CD4-positive, CD25-positive, alpha-beta regulatory T cell (primary cell): ENCODE data around the gene TNS2. TPM values are rescaled to one million over a fixed set of nuclear protein-coding genes. Genes with fewer than 3 reads are reported as not detected.

Experiments used
- ATAC-seq, 2 donors: fragments of 150-1000 bp; cut with Tn5 transposase; one replicate each; pipeline ENCODE4 v1.10.0; 2021; ENCODE audit warnings: low read depth in 2 of 2, moderate number of reproducible peaks in 2 of 2, moderate library complexity in 1 of 2
- DNase-seq, 3 donors: peaks; one replicate each; pipeline versions ENCODE4 v3.0.0 to v3.0.0-alpha.2; 2012 to 2022; ENCODE audit warnings: mixed read lengths in 1 of 3
- H3K27ac ChIP-seq: one replicate; pipeline ENCODE4 v1.7.0; 2013; ENCODE audit warnings: mild to moderate bottlenecking, low read length; ENCODE audit not compliant: insufficient read depth, poor library complexity, severe bottlenecking
- H3K27me3 ChIP-seq: one replicate; pipeline ENCODE4 v1.7.0; 2013; ENCODE audit warnings: low read length; ENCODE audit not compliant: control insufficient read depth, insufficient read depth
- H3K36me3 ChIP-seq: one replicate; pipeline ENCODE4 v1.7.0; 2013; ENCODE audit warnings: mild to moderate bottlenecking, low read length, moderate library complexity; ENCODE audit not compliant: control insufficient read depth, insufficient read depth
- H3K4me1 ChIP-seq: 2 replicates; pipeline ENCODE4 v1.7.0; 2013; ENCODE audit warnings: mild to moderate bottlenecking, low read length; ENCODE audit not compliant: insufficient read depth, control insufficient read depth, poor library complexity, severe bottlenecking
- H3K4me3 ChIP-seq: one replicate; pipeline ENCODE4 v1.7.0; 2013; ENCODE audit warnings: low read depth, mild to moderate bottlenecking, low read length, moderate library complexity
- H3K9me3 ChIP-seq, 2 experiments: 1 replicate in 1 of 2; 2 replicates in 1 of 2; pipeline ENCODE4 v1.7.0; 2013; ENCODE audit warnings: low read length in 2 of 2, mild to moderate bottlenecking in 1 of 2, moderate library complexity in 1 of 2; ENCODE audit not compliant: control insufficient read depth in 2 of 2
- H3K27ac Mint-ChIP-seq, 3 donors: one replicate each; pipeline ENCODE4 v1.8.0; 2020 to 2022; ENCODE audit warnings: mild to moderate bottlenecking in 3 of 3, mixed read lengths in 3 of 3, moderate library complexity in 2 of 3
- H3K27me3 Mint-ChIP-seq: one replicate; pipeline ENCODE4 v1.8.0; 2022; ENCODE audit warnings: mild to moderate bottlenecking, mixed read lengths
- H3K36me3 Mint-ChIP-seq: one replicate; pipeline ENCODE4 v1.8.0; 2020; ENCODE audit warnings: mixed read lengths
- H3K4me1 Mint-ChIP-seq, 4 donors: one replicate each; pipeline ENCODE4 v1.8.0; 2020 to 2022; ENCODE audit warnings: mixed read lengths in 4 of 4, mild to moderate bottlenecking in 1 of 4
- H3K4me3 Mint-ChIP-seq, 4 donors: one replicate each; pipeline ENCODE4 v1.8.0; 2020 to 2022; ENCODE audit warnings: mild to moderate bottlenecking in 4 of 4, mixed read lengths in 4 of 4, moderate library complexity in 3 of 4
- H3K9me3 Mint-ChIP-seq, 7 donors: one replicate each; pipeline ENCODE4 v1.8.0; 2020 to 2022; ENCODE audit warnings: mixed read lengths in 7 of 7, mild to moderate bottlenecking in 3 of 7, moderate library complexity in 2 of 7
- polyA plus RNA-seq, 4 donors: library from polyadenylated mRNA; unstranded; fragments of 300-500 nt; fragmentation: Illumina TruSeq; gene quantifications; one replicate each; pipeline ENCODE4 v1.2.3, GENCODE V29; 2021
- total RNA-seq: library from RNA; stranded (reverse); gene quantifications from one replicate; pipeline ENCODE4 v1.2.3, GENCODE V29; 2022

TNS2 gene
- total and polyA plus RNA-seq, 5 donors from 2014 or later = 0.09 to 1.4 TPM; not detected in 3

DNA sequence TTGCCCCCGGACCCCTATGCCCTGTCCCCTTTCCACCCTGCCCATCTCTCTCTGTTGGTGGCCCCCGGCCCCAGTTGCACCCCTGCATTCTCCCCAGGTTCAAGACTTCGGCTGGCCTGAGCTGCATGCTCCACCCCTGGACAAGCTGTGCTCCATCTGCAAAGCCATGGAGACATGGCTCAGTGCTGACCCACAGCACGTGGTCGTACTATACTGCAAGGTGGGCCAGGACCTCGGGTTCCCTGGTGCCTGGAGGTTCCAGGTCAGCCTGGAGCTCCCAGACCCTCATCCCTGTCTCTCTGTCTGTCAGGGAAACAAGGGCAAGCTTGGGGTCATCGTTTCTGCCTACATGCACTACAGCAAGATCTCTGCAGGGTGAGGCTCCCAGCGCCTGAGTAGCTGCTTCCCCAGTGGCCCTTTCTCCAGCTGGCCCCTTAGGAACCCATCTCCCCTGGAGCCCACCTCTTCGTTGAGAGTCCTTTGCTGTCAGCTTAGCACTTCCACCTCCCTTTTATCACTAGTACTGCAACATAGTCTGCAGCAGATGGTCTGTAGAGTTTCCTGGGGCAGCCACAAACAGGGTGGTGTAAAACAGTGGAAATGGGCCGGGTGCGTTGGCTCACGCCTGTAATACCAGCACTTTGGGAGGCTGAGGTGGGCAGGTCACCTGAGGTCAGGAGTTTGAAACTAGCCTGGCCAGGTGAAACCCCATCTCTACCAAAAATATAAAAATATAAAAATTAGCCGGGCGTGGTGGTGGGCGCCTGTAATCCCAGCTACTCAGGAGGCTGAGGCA is 5.8 kb downstream of the TNS2 start:
- Histone ChIP-seq H3K4me1 (peaks cover 17% of the 10 kb centered on the region), H3K27ac (no peak overlapping the region), H3K9me3 (no peaks in the 10 kb centered on the region), H3K27me3 (no peaks in the 10 kb centered on the region), H3K36me3 (no peaks in the 10 kb centered on the region), H3K4me3 (no peak overlapping the region)
- Mint-ChIP-seq H3K9me3 (no peaks in the 10 kb centered on the region), H3K4me1 (peaks cover 0 to 11% (median 5%) of the 10 kb centered on the region in 4 donors), H3K27me3 (peaks cover 4% of the 10 kb centered on the region), H3K27ac (peak overlapping the region in 2 of 3 donors; percentile 2 to 36), H3K36me3 (no peaks in the 10 kb centered on the region), H3K4me3 (peak overlapping the region; percentile 48 to 67 (median 61))
- DNase-seq (no peak), ATAC-seq (no peak)

DNA sequence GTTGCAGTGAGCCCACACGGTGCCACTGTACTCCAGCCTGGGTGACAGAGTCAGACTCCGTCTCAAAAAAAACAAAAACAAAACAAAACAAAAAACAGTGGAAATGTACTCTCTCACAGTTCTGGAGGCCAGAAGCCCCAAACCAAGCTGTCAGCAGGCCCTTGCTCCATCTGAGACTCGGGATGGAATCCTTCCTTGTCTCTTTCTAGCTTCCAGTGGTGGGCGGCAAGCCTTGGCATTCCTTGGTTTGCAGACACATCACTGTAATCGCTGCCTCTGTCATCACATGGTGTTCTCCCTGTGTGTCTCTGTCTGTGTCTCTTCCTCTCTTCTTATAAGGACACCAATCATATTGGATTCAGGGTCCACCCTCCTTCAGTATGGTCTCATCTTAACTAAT is 6.4 kb downstream of the TNS2 start:
- Mint-ChIP-seq H3K27ac (no peak overlapping the region), H3K4me3 (peak overlapping the region in 2 of 4 donors; percentile 32 to 69), H3K36me3 (no peaks in the 10 kb centered on the region), H3K9me3 (no peaks in the 10 kb centered on the region), H3K27me3 (peaks cover 4% of the 10 kb centered on the region), H3K4me1 (peaks cover 0 to 11% (median 3%) of the 10 kb centered on the region in 4 donors)
- ATAC-seq (no peak), DNase-seq (no peak)
- no peaks in the 10 kb centered on the region for H3K36me3 ChIP-seq
- H3K27ac ChIP-seq = no peak overlapping the region
- H3K9me3 ChIP-seq = no peaks in the 10 kb centered on the region
- no peak overlapping the region for H3K4me3 ChIP-seq
- no peaks in the 10 kb centered on the region for H3K27me3 ChIP-seq
- H3K4me1 ChIP-seq = peaks cover 17% of the 10 kb centered on the region

DNA sequence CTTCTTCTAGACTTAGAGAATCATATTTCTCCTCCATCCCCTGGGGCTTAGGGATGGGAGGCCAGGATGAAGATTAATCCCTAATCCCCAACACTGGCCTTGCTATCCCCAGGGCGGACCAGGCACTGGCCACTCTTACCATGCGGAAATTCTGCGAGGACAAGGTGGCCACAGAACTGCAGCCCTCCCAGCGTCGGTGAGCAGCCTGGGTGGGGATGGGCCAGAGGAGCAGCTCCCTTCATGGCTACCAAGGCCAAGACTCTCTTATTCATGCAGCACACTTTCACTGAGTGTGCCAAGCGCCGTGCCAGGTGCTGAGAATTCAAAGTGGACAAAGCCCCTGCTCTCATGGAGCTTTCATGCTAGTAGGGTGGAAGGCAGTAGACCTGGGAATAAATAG is 7.0 kb downstream of the TNS2 start:
- Histone ChIP-seq H3K4me3 (no peak overlapping the region), H3K9me3 (no peaks in the 10 kb centered on the region), H3K27me3 (no peaks in the 10 kb centered on the region), H3K36me3 (no peaks in the 10 kb centered on the region), H3K27ac (no peak overlapping the region), H3K4me1 (peaks cover 17% of the 10 kb centered on the region)
- Mint-ChIP-seq H3K4me3 (peak overlapping the region in 2 of 4 donors; percentile 32 to 74), H3K36me3 (no peaks in the 10 kb centered on the region), H3K9me3 (no peaks in the 10 kb centered on the region), H3K4me1 (peaks cover 0 to 11% (median 2%) of the 10 kb centered on the region in 4 donors), H3K27ac (peak overlapping the region in 1 of 3 donors; percentile 37), H3K27me3 (peaks cover 4% of the 10 kb centered on the region)
- no peak for ATAC-seq
- no peak for DNase-seq

DNA sequence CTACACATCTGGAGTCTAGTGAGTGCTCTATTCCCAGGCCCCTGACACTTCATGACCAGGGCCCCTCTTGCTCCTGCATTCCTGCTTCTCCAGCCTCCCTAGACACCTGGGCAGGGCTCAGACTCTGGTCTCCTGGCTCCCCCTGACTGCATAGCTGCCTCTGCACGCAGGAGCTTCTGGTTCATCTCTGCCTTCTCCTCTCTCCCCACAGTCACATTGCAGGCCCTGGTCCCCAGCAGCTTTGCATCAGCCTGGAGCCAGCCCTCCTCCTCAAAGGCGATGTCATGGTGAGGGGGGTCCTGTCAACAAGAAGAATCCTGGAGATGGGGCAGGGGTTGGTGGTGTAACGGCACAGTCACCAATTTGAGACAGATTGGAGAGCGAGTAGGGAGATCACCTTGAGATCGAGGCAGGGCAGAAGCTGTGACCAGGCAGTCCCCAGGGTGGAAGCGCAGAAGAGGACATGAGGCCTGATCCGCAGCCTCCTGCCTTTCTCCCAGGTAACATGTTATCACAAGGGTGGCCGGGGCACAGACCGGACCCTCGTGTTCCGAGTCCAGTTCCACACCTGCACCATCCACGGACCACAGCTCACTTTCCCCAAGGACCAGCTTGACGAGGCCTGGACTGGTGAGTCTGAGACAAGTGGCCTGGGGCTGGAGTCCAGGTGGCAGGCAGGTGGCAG is 8.1 kb downstream of the TNS2 start:
- peaks cover 0 to 11% (median 2%) of the 10 kb centered on the region in 4 donors for H3K4me1 Mint-ChIP-seq
- H3K4me3 Mint-ChIP-seq = peak overlapping the region in 2 of 4 donors; percentile 38 to 74
- no peaks in the 10 kb centered on the region for H3K9me3 ChIP-seq
- peaks cover 17% of the 10 kb centered on the region for H3K4me1 ChIP-seq
- no peak overlapping the region for H3K4me3 ChIP-seq
- no peaks in the 10 kb centered on the region for H3K36me3 ChIP-seq
- no peak overlapping the region for H3K27ac Mint-ChIP-seq
- H3K27me3 ChIP-seq = no peaks in the 10 kb centered on the region
- ATAC-seq (no peak), DNase-seq (no peak)
- no peaks in the 10 kb centered on the region for H3K9me3 Mint-ChIP-seq
- H3K27me3 Mint-ChIP-seq = peaks cover 4% of the 10 kb centered on the region
- H3K27ac ChIP-seq = no peak overlapping the region
- H3K36me3 Mint-ChIP-seq = no peaks in the 10 kb centered on the region

DNA sequence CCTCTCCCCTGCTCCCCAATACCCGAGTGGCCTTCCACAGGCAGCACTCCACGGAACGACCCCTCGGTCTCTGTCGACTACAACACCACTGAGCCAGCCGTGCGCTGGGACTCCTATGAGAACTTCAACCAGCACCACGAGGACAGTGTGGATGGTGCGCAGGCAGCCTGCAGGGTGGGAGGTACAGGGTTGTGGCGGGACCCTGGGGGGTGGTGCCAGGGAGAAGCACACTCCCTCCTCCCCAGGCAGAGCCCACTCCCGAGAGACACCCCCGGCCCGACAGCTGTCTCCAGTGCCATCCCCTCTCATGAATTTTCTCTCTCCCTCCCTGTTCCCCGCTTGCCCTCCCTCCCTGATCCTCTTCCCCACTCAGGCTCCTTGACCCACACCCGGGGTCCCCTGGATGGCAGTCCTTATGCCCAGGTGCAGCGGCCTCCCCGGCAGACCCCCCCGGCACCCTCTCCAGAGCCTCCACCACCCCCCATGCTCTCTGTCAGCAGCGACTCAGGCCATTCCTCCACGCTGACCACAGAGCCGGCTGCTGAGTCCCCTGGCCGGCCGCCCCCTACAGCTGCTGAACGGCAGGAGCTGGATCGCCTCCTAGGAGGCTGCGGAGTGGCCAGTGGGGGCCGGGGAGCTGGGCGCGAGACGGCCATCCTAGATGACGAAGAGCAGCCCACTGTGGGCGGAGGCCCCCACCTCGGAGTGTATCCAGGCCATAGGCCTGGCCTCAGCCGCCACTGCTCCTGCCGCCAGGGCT is 9.0 kb downstream of the TNS2 start:
- peaks cover 4% of the 10 kb centered on the region for H3K27me3 Mint-ChIP-seq
- peaks cover 0 to 7% (median 2%) of the 10 kb centered on the region in 4 donors for H3K4me1 Mint-ChIP-seq
- Histone ChIP-seq H3K4me1 (peaks cover 10% of the 10 kb centered on the region), H3K27me3 (no peaks in the 10 kb centered on the region), H3K36me3 (no peaks in the 10 kb centered on the region), H3K27ac (no peak overlapping the region), H3K9me3 (no peaks in the 10 kb centered on the region), H3K4me3 (no peak overlapping the region)
- no peak overlapping the region for H3K4me3 Mint-ChIP-seq
- no peaks in the 10 kb centered on the region for H3K36me3 Mint-ChIP-seq
- H3K27ac Mint-ChIP-seq = no peak overlapping the region
- DNase-seq = no peak
- H3K9me3 Mint-ChIP-seq = no peaks in the 10 kb centered on the region
- no peak for ATAC-seq

DNA sequence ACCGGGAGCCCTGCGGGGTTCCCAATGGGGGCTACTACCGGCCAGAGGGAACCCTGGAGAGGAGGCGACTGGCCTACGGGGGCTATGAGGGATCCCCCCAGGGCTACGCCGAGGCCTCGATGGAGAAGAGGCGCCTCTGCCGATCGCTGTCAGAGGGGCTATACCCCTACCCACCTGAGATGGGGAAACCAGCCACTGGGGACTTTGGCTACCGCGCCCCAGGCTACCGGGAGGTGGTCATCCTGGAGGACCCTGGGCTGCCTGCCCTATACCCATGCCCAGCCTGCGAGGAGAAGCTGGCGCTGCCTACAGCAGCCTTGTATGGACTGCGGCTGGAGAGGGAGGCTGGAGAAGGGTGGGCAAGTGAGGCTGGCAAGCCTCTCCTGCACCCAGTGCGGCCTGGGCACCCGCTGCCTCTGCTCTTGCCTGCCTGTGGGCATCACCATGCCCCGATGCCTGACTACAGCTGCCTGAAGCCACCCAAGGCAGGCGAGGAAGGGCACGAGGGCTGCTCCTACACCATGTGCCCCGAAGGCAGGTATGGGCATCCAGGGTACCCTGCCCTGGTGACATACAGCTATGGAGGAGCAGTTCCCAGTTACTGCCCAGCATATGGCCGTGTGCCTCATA is 9.7 kb downstream of the TNS2 start:
- Mint-ChIP-seq H3K27ac (no peak overlapping the region), H3K27me3 (peaks cover 4% of the 10 kb centered on the region), H3K4me3 (no peak overlapping the region), H3K36me3 (peaks cover 2% of the 10 kb centered on the region), H3K9me3 (no peaks in the 10 kb centered on the region), H3K4me1 (peaks cover 0 to 5% (median 1%) of the 10 kb centered on the region in 4 donors)
- Histone ChIP-seq H3K4me3 (no peak overlapping the region), H3K9me3 (no peaks in the 10 kb centered on the region), H3K27ac (no peak overlapping the region), H3K36me3 (peaks cover 5% of the 10 kb centered on the region), H3K4me1 (peaks cover 3% of the 10 kb centered on the region), H3K27me3 (no peaks in the 10 kb centered on the region)
- no peak for DNase-seq
- no peak for ATAC-seq

DNA sequence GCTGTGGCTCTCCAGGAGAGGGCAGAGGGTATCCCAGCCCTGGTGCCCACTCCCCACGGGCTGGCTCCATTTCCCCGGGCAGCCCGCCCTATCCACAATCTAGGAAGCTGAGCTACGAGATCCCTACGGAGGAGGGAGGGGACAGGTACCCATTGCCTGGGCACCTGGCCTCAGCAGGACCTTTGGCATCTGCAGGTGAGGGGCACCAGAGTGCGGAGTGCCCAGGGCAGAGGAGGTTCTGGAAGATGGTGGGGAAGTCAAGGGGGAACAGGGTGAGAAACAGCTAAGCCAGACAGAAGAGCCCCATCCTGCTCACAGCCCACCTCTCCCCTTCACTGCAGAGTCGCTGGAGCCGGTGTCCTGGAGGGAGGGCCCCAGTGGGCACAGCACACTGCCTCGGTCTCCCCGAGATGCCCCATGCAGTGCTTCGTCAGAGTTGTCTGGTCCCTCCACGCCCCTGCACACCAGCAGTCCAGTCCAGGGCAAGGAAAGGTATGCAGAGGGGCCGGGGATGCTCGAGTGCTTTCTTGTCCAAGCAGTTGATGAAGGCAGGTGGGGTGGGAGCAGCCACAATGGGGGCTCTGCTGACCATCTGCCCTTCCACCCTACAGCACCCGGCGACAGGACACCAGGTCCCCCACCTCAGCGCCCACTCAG is 10.3 kb downstream of the TNS2 start:
- DNase-seq = no peak
- Mint-ChIP-seq H3K4me3 (no peak overlapping the region), H3K4me1 (peaks cover 0 to 7% (median 2%) of the 10 kb centered on the region in 4 donors), H3K27ac (no peak overlapping the region), H3K36me3 (peaks cover 8% of the 10 kb centered on the region), H3K9me3 (no peaks in the 10 kb centered on the region), H3K27me3 (peaks cover 4% of the 10 kb centered on the region)
- Histone ChIP-seq H3K9me3 (no peaks in the 10 kb centered on the region), H3K27me3 (no peaks in the 10 kb centered on the region), H3K36me3 (peaks cover 8% of the 10 kb centered on the region), H3K4me1 (no peaks in the 10 kb centered on the region), H3K27ac (no peak overlapping the region), H3K4me3 (no peak overlapping the region)
- ATAC-seq = no peak
